Amniotic stem cell (primary cell): Measurements from ENCODE around the gene NFS1.
"Not testable (repeated sequence)": the region's sequence is repeated elsewhere in the genome, so short reads cannot be mapped to it uniquely, and the experiment has no call there.

Experiments
- DNase-seq: peaks from one replicate; lab custom pipeline; 2025; lab: John Stamatoyannopoulos, UW

NFS1 gene

DNA sequence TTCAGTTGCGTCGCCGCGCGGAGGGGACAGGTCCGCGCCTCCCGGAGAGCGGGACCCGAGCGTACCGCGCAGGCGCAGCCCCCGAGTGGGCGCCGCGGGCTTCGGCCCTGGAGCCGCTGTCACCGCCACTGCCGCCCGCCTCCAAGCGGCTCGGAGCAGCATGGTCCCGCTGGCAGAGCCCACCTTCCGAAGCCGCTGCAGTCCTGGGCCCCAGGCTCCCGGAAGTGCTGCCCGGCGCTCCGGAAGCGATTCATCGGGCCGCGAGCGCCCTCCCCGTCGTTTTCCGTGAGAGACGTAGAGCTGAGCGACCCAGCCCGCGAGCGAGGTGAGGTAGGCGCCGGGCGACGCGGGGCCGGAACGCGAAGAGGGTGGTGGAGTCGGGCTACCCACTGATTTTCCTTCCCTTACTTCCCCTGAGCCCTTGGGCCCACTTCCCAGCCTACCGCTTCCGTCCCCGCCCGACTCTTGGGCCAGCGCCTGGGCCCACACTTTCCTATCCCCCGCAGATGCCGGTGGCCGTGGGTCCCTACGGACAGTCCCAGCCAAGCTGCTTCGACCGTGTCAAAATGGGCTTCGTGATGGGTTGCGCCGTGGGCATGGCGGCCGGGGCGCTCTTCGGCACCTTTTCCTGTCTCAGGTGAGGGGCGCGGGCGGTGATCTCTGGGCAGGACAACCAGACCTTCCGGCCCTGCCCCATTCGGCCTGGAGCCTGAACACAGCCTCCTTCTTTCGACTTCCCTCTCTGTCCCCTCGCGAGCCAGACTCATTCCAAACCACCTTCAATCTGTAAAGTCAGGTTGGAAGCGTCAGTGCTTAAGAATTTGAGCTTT, at the start of gene NFS1, which contains the start of gene ROMO1:
TSS of gene NFS1 (minus strand) at position 226 of the 830 bp plus-strand sequence. CDS start at position 162, 64 bp downstream.
TSS of gene ROMO1 (plus strand) at position 279 of the 830 bp plus-strand sequence. CDS start at position 507, 228 bp downstream.
- DNase-seq: peak; percentile 71

GRCh38 chr20:35744492-35744841, 45.3 kb upstream of the NFS1 start:
- not testable (repeated sequence) for DNase-seq

GRCh38 chr20:35743693-35744491, 44.7 kb upstream of the NFS1 start:
- no peak for DNase-seq

DNA sequence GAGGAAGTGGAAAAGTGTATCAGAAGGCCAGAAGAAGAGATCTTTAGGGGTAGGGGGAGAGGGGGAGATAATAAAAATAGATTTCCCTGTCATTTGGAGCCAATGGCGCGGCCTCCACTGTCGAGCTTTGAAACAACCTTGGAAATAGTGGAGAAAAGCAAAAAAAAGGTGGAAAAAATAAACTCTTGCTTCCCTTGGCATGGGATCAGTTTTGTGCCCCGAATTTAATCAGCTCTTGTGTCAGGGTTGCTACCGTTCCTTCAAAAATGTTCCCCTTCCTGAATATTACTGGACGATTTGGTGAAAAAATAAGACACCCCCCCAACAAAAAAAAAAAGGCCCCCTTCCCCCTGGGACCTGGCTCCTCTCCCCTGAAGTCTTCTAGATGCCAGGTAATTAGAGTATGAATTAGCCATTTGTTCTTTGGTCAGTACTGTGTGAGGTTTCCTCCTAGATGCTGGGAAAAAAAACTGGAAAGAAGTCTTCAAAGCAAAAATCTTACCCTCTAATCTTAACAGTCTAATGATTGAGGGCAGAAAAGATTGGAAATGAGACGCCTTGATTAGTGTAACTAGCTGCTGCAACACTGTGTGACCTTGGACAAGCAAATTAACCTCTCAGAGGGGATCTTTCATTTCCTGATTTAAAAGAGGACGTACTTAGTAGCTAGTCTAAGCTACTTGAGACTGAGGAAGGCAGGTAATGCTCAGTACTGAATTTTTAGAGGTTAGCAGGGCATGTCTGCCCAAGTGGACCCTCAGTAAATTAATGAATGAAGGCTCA, 43.8 kb upstream of the NFS1 start:
- no peak for DNase-seq

DNA sequence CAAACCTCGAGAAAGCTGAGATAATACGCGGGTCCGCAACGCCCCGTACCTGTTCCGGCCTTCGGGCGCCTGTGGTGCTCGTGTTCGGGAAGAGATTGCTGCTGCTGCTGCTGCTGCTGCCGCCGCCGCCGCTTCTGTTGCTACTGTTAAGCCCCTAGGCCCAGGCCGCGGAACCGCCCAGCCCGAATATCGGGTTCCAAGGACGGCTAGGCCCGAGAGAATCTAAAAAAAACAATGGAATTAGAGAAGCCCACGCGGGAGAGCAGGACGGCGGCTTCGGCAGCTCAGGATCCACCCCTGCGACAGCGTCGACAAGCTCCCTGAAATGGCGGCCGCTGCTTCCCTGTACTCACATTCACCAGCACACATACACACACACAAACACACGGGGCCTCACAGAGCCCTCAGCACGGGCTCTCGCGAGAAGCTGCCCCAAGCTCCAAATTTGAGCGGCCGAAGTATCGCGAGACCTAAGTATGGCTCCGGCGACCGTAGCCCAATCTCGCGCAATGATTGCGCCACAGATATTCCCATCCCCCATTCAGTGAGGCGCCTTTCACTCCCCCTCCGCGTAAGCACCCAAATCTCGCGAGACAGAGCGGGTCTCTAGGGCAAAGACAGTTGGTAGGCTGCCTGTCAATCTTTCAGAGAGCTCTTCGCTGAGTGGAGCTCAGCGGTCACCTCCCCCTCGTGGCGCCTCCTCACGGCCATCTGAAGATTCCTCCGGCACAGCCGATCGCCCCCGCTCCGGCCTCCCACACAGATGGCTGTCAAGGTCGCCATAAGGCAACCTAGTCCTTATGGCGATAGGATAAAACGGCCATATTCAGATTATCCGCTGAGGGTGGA, 43.0 kb upstream of the NFS1 start, which contains the start of gene RBM39:
TSS of gene RBM39 (minus strand) at position 369 of the 849 bp plus-strand sequence. CDS start 1,386 bp downstream, outside the sequence.
- DNase-seq: peak; percentile 99

DNA sequence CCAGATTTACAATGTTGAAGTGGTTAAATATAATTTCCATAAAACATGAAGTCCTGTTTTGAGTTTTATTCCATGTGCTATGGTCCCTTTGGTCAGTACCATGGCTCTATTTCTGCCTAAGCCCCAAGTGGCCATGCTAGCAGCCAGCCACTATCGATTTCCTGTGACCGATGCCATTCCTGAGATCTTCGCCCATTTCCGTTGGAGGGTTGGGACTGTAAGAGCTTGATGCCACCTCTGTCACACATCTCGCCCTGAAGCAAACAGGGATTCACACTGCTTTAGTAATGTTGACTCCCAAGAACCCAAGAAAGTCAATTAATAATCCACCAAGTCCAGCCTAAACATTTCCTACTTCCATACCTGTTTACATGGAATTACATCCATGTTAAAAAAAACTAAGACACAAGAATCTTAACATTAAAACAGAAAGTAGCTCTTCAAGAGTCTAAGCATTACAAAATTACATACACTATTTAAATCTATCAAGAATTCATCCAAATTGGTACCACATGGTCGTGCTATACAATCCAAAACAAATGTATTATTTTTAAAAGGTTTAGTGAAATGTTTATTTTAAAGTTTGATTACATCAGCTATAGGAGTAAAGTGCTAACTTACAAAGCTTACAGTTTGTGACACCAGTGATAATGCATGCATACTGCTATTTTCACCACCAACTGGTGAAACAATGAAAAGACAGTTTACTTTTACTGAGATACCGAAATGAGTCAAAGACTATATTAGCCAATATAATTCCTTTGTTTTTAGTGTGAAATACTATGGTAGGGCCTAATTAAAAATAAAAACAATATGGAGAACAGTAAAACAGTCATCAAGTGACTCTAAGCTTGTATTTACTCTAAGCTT, 40.4 kb upstream of the NFS1 start:
- no peak for DNase-seq

DNA sequence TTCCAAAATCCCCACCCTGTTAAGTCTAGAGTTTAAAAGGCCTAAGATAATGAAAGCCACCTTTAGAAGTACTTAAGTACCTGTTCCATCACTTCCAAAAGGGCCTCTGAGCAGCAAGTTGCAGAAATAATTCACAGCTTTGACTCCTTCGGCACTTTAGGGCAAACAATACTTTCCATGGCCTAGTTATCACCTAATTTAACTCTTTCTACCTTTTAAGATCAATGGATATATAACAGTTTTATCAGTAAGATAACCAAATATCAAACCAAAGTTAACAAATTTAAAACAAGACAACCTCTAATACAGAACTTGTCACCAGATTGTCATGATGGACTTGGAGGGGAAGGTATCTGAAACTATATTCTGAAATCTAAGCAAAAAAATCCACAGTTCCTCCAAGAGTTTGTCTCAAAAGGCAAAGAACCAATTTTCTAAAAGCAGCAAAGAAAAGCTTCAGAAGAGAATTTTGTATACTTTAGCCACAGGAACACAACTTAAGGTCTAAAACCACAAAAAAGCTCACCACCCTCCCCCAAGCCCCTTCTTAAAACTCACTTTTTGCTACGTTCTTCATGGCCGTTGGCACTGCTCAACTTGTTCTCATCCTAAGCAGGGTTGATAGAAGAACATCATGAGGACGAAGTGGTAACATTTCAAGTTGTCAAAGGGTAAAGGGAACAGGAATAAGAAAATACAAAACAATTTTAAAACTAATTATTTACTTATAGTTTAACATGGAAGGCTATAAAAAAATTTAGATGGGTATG, 39.4 kb upstream of the NFS1 start:
- no peak for DNase-seq

- DNase-seq: no peak
These were observed 38.7 kb upstream of the NFS1 start for GRCh38 chr20:35737865-35738333.

GRCh38 chr20:35735826-35736470, 36.8 kb upstream of the NFS1 start:
- no peak for DNase-seq

- no peak for DNase-seq
These were observed 35.9 kb upstream of the NFS1 start for GRCh38 chr20:35734777-35735649.

GRCh38 chr20:35734374-35734773, 35.2 kb upstream of the NFS1 start:
- DNase-seq: no peak

GRCh38 chr20:35732644-35732982, 33.5 kb upstream of the NFS1 start:
- DNase-seq: no peak

GRCh38 chr20:35731862-35732643, 32.9 kb upstream of the NFS1 start:
- DNase-seq: no peak

DNA sequence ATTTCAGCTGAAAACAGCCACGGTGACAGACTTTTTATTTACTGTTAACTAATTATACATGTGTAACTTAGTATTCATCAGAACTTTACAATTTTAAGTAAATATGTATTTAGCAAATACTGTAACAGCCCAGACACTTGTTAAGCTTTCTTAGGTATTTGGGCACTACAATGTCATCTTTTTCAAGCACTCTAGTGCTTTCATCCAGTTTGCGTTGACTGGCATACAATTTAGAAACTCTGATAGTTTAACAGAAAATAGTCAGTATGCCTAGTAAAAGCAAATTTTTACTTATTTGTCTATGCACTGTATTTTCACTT, 32.3 kb upstream of the NFS1 start:
- no peak for DNase-seq

- DNase-seq: no peak
These were observed 31.7 kb upstream of the NFS1 start for GRCh38 chr20:35730583-35731468.
